IPS DF 19.7 (cell line): ENCODE measurements around the gene DHRS4L2.
"Not testable (repeated sequence)": the region's sequence is repeated elsewhere in the genome, so short reads cannot be mapped to it uniquely, and the experiment has no call there.

ENCODE experiments used
- DNase-seq: peaks from one replicate; pipeline ENCODE4 v3.0.0-alpha.2; 2013; ENCODE audit warnings: low read depth, low spot score

Gene DHRS4L2

GRCh38 chr14:24018978-24019377, 30.2 kb downstream of the DHRS4L2 start:
- DNase-seq, result not testable (repeated sequence)

- DNase-seq, result not testable (repeated sequence)
These were observed 31.2 kb downstream of the DHRS4L2 start for GRCh38 chr14:24019944-24020343.

- DNase-seq, result not testable (repeated sequence)
These were observed 31.8 kb downstream of the DHRS4L2 start for GRCh38 chr14:24020520-24020919.

GRCh38 chr14:24024939-24025418, 36.2 kb downstream of the DHRS4L2 start:
- not testable (repeated sequence) for DNase-seq

GRCh38 chr14:24029687-24030086, 41.0 kb downstream of the DHRS4L2 start:
- not testable (repeated sequence) for DNase-seq

GRCh38 chr14:24031331-24031730, 42.6 kb downstream of the DHRS4L2 start:
- not testable (repeated sequence) for DNase-seq

- DNase-seq, result no peak
These were observed 44.1 kb downstream of the DHRS4L2 start for GRCh38 chr14:24032727-24033418.

GRCh38 chr14:24035769-24036168, 47.0 kb downstream of the DHRS4L2 start:
- DNase-seq, result not testable (repeated sequence)

GRCh38 chr14:24036169-24036962, 47.6 kb downstream of the DHRS4L2 start:
- no peak for DNase-seq

GRCh38 chr14:24036963-24037657, 48.4 kb downstream of the DHRS4L2 start:
- DNase-seq, result not testable (repeated sequence)

- no peak for DNase-seq
These were observed 48.9 kb downstream of the DHRS4L2 start for GRCh38 chr14:24037658-24038037.

GRCh38 chr14:24038686-24039085, 50.0 kb downstream of the DHRS4L2 start:
- DNase-seq, result no peak

- DNase-seq, result no peak
These were observed 52.0 kb downstream of the DHRS4L2 start for GRCh38 chr14:24040692-24041091.

- DNase-seq, result no peak
These were observed 54.0 kb downstream of the DHRS4L2 start for GRCh38 chr14:24042746-24043145.

- not testable (repeated sequence) for DNase-seq
These were observed 60.3 kb downstream of the DHRS4L2 start for GRCh38 chr14:24049002-24049401.

GRCh38 chr14:24050753-24051152, 62.0 kb downstream of the DHRS4L2 start:
- DNase-seq, result not testable (repeated sequence)

- DNase-seq, result no peak
These were observed 62.6 kb downstream of the DHRS4L2 start for GRCh38 chr14:24051176-24051788.

GRCh38 chr14:24051789-24052655, 63.3 kb downstream of the DHRS4L2 start, which contains the start of gene CARMIL3:
CARMIL3 (plus strand) TSS chr14:24052009; CDS start chr14:24052154, 145 bp downstream.
- no peak for DNase-seq

- DNase-seq, result no peak
These were observed 64.2 kb downstream of the DHRS4L2 start for GRCh38 chr14:24052656-24053547.
